Loucy (cell line): ENCODE measurements around the gene CCDC121.

Experiments
- CTCF ChIP-seq: fragments of 200-600 bp; sonication (generic); conservative IDR thresholded peaks from 2 replicates; pipeline ENCODE4 v1.5.1; 2014; ENCODE audit warnings: mild to moderate bottlenecking, antibody characterized with exemption, low read length
- EZH2phosphoT487 ChIP-seq: fragments of 200-600 bp; IDR thresholded peaks from 2 replicates; pipeline ENCODE4 v1.6.1; 2018; ENCODE audit warnings: antibody characterized with exemption, mild to moderate bottlenecking, moderate library complexity, borderline replicate concordance

- TF ChIP-seq CTCF, result no peak
- TF ChIP-seq EZH2phosphoT487, result no peak
Measured at GRCh38 chr2:27645197-27645596, 16.4 kb upstream of the CCDC121 start.
